Endodermal cell (in vitro differentiated cells): Measurements from ENCODE around the gene SULT2A1. TPM values are rescaled to one million over a fixed set of nuclear protein-coding genes. Genes with fewer than 3 reads are reported as not detected.

Source experiments
- DNase-seq: peaks from one replicate; pipeline ENCODE4 v3.0.0-alpha.2; 2017
- H3K27ac ChIP-seq: 2 replicates; pipeline ENCODE4 v1.5.1; 2013; ENCODE audit warnings: mild to moderate bottlenecking, low read depth, low read length, moderate library complexity
- H3K27me3 ChIP-seq: 2 replicates; pipeline ENCODE4 v1.6.1; 2013; ENCODE audit warnings: mild to moderate bottlenecking, low read length, moderate library complexity; ENCODE audit not compliant: insufficient read depth, control insufficient read depth, poor library complexity, severe bottlenecking
- H3K36me3 ChIP-seq: 2 replicates; pipeline ENCODE4 v1.7.0; 2013; ENCODE audit warnings: mild to moderate bottlenecking, low read length, moderate library complexity; ENCODE audit not compliant: control insufficient read depth, insufficient read depth
- H3K4me1 ChIP-seq: one replicate; pipeline ENCODE4 v1.7.0; 2013; ENCODE audit warnings: low read length; ENCODE audit not compliant: control insufficient read depth, insufficient read depth
- H3K4me3 ChIP-seq: 2 replicates; pipeline ENCODE4 v1.5.1; 2013; ENCODE audit warnings: mild to moderate bottlenecking, low read length, moderate library complexity
- H3K9ac ChIP-seq: 2 replicates; pipeline ENCODE4 v1.6.1; 2013; ENCODE audit warnings: mild to moderate bottlenecking, low read length, moderate library complexity; ENCODE audit not compliant: poor library complexity, severe bottlenecking; ENCODE audit errors: extremely low read depth
- H3K9me3 ChIP-seq: 2 replicates; pipeline ENCODE4 v1.6.1; 2013; ENCODE audit warnings: mild to moderate bottlenecking, low read length, moderate library complexity; ENCODE audit not compliant: control insufficient read depth
- H3K27ac Mint-ChIP-seq: 2 replicates; pipeline ENCODE4 v1.8.0; 2020; ENCODE audit warnings: mixed read lengths
- H3K27me3 Mint-ChIP-seq: 2 replicates; pipeline ENCODE4 v1.8.0; 2021; ENCODE audit warnings: mild to moderate bottlenecking, mixed read lengths; ENCODE audit not compliant: insufficient read depth
- H3K36me3 Mint-ChIP-seq: 2 replicates; pipeline ENCODE4 v1.8.0; 2020; ENCODE audit warnings: low read depth, mixed read lengths
- H3K4me1 Mint-ChIP-seq: 2 replicates; pipeline ENCODE4 v1.8.0; 2020; ENCODE audit warnings: mixed read lengths
- H3K4me3 Mint-ChIP-seq: 2 replicates; pipeline ENCODE4 v1.8.0; 2020; ENCODE audit warnings: mild to moderate bottlenecking, moderate library complexity, mixed read lengths
- H3K9me3 Mint-ChIP-seq: 2 replicates; pipeline ENCODE4 v1.8.0; 2020; ENCODE audit warnings: mild to moderate bottlenecking, mixed read lengths
- CTCF ChIP-seq: fragments of 200-600 bp; sonication (generic); conservative IDR thresholded peaks from 2 replicates; pipeline ENCODE4 v1.5.0; 2021; ENCODE audit warnings: antibody characterized with exemption, mild to moderate bottlenecking
- WGBS, 2 experiments: methylation state at CpG; one replicate each; pipeline versions ENCODE4 v1.1.5 to v1.1.7; 2013; ENCODE audit warnings: missing lambda C conversion rate in 2 of 2, mixed read lengths in 1 of 2; ENCODE audit not compliant: insufficient coverage in 1 of 2, insufficient read length in 1 of 2; 5-methylcytosine and 5-hydroxymethylcytosine counted together
- total RNA-seq, 2 donors: library from RNA; stranded (reverse); fragmentation: NEBNext Ultra II Directional in 1 of 2; extraction: Animal tissue kit (Norgen Biotek cat#: 25700) in 1 of 2; gene quantifications; 2 replicates in 1 of 2; 3 replicates in 1 of 2; pipeline ENCODE4 v1.2.1, GENCODE V29; 2021

Gene SULT2A1
- total RNA-seq, 2 donors from 2014 or later = 0.18 TPM; not detected in 1

GRCh38 chr19:47895165-47895782, 9.2 kb upstream of the SULT2A1 start:
- no peak for DNase-seq
- no peak overlapping the region for H3K27ac ChIP-seq
- H3K27me3 Mint-ChIP-seq = no peaks in the 10 kb centered on the region
- H3K27me3 ChIP-seq = no peaks in the 10 kb centered on the region
- no peak overlapping the region for H3K27ac Mint-ChIP-seq
- no peak for TF ChIP-seq CTCF
- H3K4me3 Mint-ChIP-seq = no peak overlapping the region
- no peak overlapping the region for H3K4me3 ChIP-seq
- H3K4me1 ChIP-seq = no peaks in the 10 kb centered on the region
- H3K9me3 Mint-ChIP-seq = peaks cover 19% of the 10 kb centered on the region
- no peaks in the 10 kb centered on the region for H3K36me3 ChIP-seq
- 95% methylated on average over 4 of the region's 5 CpGs for WGBS, 2 experiments
- H3K36me3 Mint-ChIP-seq = no peaks in the 10 kb centered on the region
- peaks cover 8% of the 10 kb centered on the region for H3K4me1 Mint-ChIP-seq
- H3K9me3 ChIP-seq = peaks cover 8% of the 10 kb centered on the region
- no peak overlapping the region for H3K9ac ChIP-seq

GRCh38 chr19:47891923-47892666, 6.0 kb upstream of the SULT2A1 start:
- no peaks in the 10 kb centered on the region for H3K27me3 ChIP-seq
- Mint-ChIP-seq H3K27me3 (no peaks in the 10 kb centered on the region), H3K36me3 (no peaks in the 10 kb centered on the region), H3K9me3 (peaks cover 17% of the 10 kb centered on the region), H3K27ac (peak overlapping the region; percentile 65), H3K4me3 (no peak overlapping the region), H3K4me1 (peaks cover 8% of the 10 kb centered on the region)
- H3K4me1 ChIP-seq = no peaks in the 10 kb centered on the region
- peaks cover 8% of the 10 kb centered on the region for H3K9me3 ChIP-seq
- no peak overlapping the region for H3K9ac ChIP-seq
- TF ChIP-seq CTCF = no peak
- no peaks in the 10 kb centered on the region for H3K36me3 ChIP-seq
- WGBS, 2 experiments = 84 to 88% methylated on average over 5 to 6 of the region's 7 CpGs
- no peak overlapping the region for H3K27ac ChIP-seq
- DNase-seq = peak; percentile 85
- no peak overlapping the region for H3K4me3 ChIP-seq

GRCh38 chr19:47891622-47891922, 5.5 kb upstream of the SULT2A1 start:
- H3K4me1 Mint-ChIP-seq = peaks cover 11% of the 10 kb centered on the region
- no peak overlapping the region for H3K4me3 Mint-ChIP-seq
- H3K27me3 Mint-ChIP-seq = no peaks in the 10 kb centered on the region

More at GRCh38 chr19:47891622-47891922, 5.5 kb upstream of the SULT2A1 start:
- Mint-ChIP-seq H3K36me3 (no peaks in the 10 kb centered on the region), H3K9me3 (peaks cover 17% of the 10 kb centered on the region), H3K27ac (peak overlapping the region; percentile 65)
- H3K36me3 ChIP-seq = no peaks in the 10 kb centered on the region
- DNase-seq = no peak
- no peak overlapping the region for H3K4me3 ChIP-seq
- H3K4me1 ChIP-seq = no peaks in the 10 kb centered on the region
- WGBS, 2 experiments = 60 to 71% methylated on average over 1 to 2 of the region's 2 CpGs
- no peak overlapping the region for H3K27ac ChIP-seq
- H3K9me3 ChIP-seq = peaks cover 8% of the 10 kb centered on the region
- H3K9ac ChIP-seq = no peak overlapping the region
- TF ChIP-seq CTCF = no peak
- no peaks in the 10 kb centered on the region for H3K27me3 ChIP-seq
